SK-N-MC (cell line): ENCODE measurements around the gene NCEH1.

ENCODE experiments used
- DNase-seq: peaks from one replicate; pipeline ENCODE4 v3.0.0-alpha.2; 2011; ENCODE audit warnings: low read depth, low spot score
- H3K27ac ChIP-seq: fragments of 200-600 bp; sonication (generic); 2 replicates; pipeline ENCODE4 v1.5.1; 2016; ENCODE audit warnings: mixed run types
- H3K36me3 ChIP-seq: fragments of 200-600 bp; sonication (generic); 2 replicates; pipeline ENCODE4 v1.6.1; 2017; ENCODE audit warnings: antibody characterized with exemption, low read length, mixed read lengths; ENCODE audit not compliant: insufficient read depth
- H3K4me3 ChIP-seq: fragments of 200-600 bp; sonication (generic); 2 replicates; pipeline ENCODE4 v1.5.1; 2016
- H3K9ac ChIP-seq: fragments of 200-600 bp; sonication (generic); 2 replicates; pipeline ENCODE4 v1.8.0; 2017; ENCODE audit warnings: mixed run types, mixed read lengths; ENCODE audit not compliant: insufficient read length
- H3K9me3 ChIP-seq: fragments of 200-600 bp; sonication (generic); 2 replicates; pipeline ENCODE4 v1.6.1; 2017; ENCODE audit warnings: low read depth, mild to moderate bottlenecking, antibody characterized with exemption, low read length, moderate library complexity, mixed read lengths
- EZH2 ChIP-seq: fragments of 200-600 bp; sonication (generic); IDR thresholded peaks from one replicate; pipeline ENCODE4 v1.6.1; 2017; ENCODE audit warnings: antibody characterized with exemption
- FOXP2 ChIP-seq: optimal IDR thresholded peaks from 2 replicates; pipeline ENCODE3; 2011; ENCODE audit warnings: mild to moderate bottlenecking, moderate library complexity; ENCODE audit not compliant: insufficient read depth; ENCODE audit errors: extremely low read length, control extremely low read depth
- POLR2AphosphoS5 ChIP-seq: IDR thresholded peaks from 2 replicates; pipeline ENCODE4 v1.6.1; 2012; ENCODE audit warnings: mild to moderate bottlenecking, low read depth, low read length, borderline replicate concordance

Gene NCEH1

GRCh38 chr3:172629470-172629869 is 81.4 kb downstream of the NCEH1 start:
- Histone ChIP-seq H3K27ac (no peak overlapping the region), H3K36me3 (no peaks in the 10 kb centered on the region), H3K9me3 (no peaks in the 10 kb centered on the region), H3K4me3 (no peak overlapping the region), H3K9ac (no peak overlapping the region)
- no peak for DNase-seq
- TF ChIP-seq POLR2AphosphoS5, result no peak
- no peak for TF ChIP-seq EZH2

DNA sequence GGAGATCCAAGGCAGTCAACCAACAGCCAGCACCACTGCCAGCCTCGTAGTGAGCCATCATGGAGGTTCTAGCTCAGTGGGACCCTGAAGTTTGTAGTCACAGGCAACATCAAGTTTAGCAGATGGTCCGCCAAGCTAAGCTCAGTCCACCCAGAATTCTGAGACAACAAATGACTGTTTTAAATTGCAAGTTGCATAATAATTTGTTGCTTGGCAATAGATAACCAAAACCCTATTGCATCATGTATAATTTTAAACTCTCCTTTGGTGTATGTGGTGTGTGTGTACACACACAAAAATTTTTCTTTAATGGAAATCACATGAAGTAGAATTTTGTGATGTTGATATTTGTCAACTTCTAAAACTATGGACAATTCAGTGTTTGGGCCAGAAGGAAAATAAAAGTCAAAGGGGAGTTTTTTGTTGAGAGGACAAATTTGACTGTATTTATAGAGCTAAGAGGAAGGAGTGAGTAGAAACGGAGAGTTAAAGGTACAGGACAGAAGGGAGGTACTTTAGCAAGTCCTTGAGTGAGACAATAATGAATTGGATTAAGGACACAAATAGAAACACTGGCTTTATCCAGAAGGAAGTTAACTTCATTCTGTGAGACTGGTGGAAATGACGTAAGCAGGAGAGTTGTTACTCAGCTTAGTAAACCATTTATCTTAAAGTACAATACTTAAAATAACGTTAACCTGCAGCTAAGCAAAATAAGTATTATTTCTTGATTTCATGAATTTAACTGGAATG is 83.6 kb downstream of the NCEH1 start:
- no peak overlapping the region for H3K27ac ChIP-seq
- H3K4me3 ChIP-seq, result no peak overlapping the region
- no peaks in the 10 kb centered on the region for H3K9me3 ChIP-seq
- no peak overlapping the region for H3K9ac ChIP-seq
- no peak for TF ChIP-seq POLR2AphosphoS5
- no peak for TF ChIP-seq FOXP2
- TF ChIP-seq EZH2, result no peak
- no peak for DNase-seq
- no peaks in the 10 kb centered on the region for H3K36me3 ChIP-seq

GRCh38 chr3:172626021-172626640 is 84.7 kb downstream of the NCEH1 start:
- H3K36me3 ChIP-seq, result no peaks in the 10 kb centered on the region
- TF ChIP-seq EZH2 (no peak), POLR2AphosphoS5 (no peak), FOXP2 (no peak)
- no peaks in the 10 kb centered on the region for H3K9me3 ChIP-seq
- no peak for DNase-seq
- no peak overlapping the region for H3K9ac ChIP-seq
- H3K4me3 ChIP-seq, result no peak overlapping the region
- no peak overlapping the region for H3K27ac ChIP-seq

- Histone ChIP-seq H3K27ac (no peak overlapping the region), H3K36me3 (no peaks in the 10 kb centered on the region), H3K4me3 (no peak overlapping the region), H3K9ac (no peak overlapping the region), H3K9me3 (no peaks in the 10 kb centered on the region)
- TF ChIP-seq POLR2AphosphoS5, result no peak
- no peak for TF ChIP-seq EZH2
- TF ChIP-seq FOXP2, result no peak
- no peak for DNase-seq
Observed at GRCh38 chr3:172625404-172625803, 85.5 kb downstream of the NCEH1 start.

DNA sequence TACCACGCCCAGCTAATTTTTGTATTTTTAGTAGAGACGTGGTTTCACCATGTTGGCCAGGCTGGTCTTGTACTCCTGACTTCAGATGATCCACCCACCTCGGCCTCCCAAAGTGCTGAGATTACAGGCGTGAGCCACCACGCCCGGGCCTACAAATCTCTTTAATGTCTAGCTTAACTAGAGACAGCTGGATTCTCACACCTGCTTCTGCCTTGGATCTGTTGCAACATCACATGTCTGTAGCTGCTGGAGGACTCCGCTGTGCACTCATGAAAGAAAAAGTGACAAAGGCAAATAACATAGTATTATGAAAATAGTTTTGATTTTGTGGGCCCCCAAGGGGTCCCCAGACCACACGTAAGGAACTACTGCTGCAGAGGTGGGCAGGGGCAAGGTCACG is 85.9 kb downstream of the NCEH1 start:
- TF ChIP-seq POLR2AphosphoS5, result no peak
- DNase-seq, result no peak
- H3K9me3 ChIP-seq, result no peaks in the 10 kb centered on the region
- no peak overlapping the region for H3K9ac ChIP-seq
- no peaks in the 10 kb centered on the region for H3K36me3 ChIP-seq
- H3K27ac ChIP-seq, result no peak overlapping the region
- no peak overlapping the region for H3K4me3 ChIP-seq

GRCh38 chr3:172622916-172623700 is 87.8 kb downstream of the NCEH1 start:
- Histone ChIP-seq H3K4me3 (no peak overlapping the region), H3K27ac (no peak overlapping the region), H3K9ac (no peak overlapping the region), H3K9me3 (no peaks in the 10 kb centered on the region), H3K36me3 (no peaks in the 10 kb centered on the region)
- DNase-seq, result no peak
- TF ChIP-seq POLR2AphosphoS5 (no peak), FOXP2 (no peak), EZH2 (no peak)

DNA sequence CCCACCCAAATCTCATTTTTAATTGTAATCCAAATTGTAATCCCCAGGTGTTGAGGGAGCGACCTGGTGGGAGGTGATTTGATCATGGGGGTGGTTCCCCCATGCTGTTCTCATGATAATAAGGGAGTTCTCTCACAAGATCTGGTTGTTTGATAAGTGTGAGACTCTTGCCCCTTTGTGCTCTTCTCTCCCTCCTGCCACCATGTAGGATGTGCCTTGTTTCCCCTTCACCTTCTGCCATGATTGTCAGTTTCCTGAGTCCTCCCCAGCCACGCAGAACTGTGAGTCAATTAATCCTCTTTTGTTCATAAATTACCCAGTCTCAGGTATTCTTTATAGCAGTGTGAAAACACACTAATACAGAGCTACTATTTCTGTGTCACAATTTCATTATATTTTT is 88.7 kb downstream of the NCEH1 start:
- TF ChIP-seq FOXP2 (no peak), POLR2AphosphoS5 (no peak), EZH2 (no peak)
- Histone ChIP-seq H3K9ac (no peak overlapping the region), H3K4me3 (no peak overlapping the region), H3K9me3 (no peaks in the 10 kb centered on the region), H3K36me3 (no peaks in the 10 kb centered on the region), H3K27ac (no peak overlapping the region)
- DNase-seq, result no peak

DNA sequence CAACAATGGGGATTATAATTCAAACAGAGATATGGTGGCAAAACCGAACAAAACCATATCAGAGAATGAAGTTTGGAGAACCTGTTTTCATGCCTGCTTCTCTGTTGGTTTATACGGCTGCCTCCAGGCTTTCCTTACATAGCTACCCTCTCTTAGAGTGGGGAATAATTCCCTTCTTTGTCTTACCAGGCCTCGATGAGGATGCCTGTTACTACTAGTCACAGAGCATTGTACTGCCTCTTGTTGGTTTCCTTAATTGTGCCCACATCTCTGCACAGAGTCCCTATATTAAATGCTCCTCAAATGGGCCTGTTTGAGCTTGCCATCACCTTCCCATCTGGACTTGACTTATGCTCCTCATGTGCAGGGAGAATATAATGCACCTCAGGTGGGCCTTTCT is 92.9 kb downstream of the NCEH1 start:
- no peak overlapping the region for H3K4me3 ChIP-seq
- no peaks in the 10 kb centered on the region for H3K36me3 ChIP-seq
- DNase-seq, result no peak
- H3K9me3 ChIP-seq, result no peaks in the 10 kb centered on the region
- H3K9ac ChIP-seq, result no peak overlapping the region
- H3K27ac ChIP-seq, result no peak overlapping the region
- TF ChIP-seq POLR2AphosphoS5 (no peak), EZH2 (no peak), FOXP2 (no peak)
